ENCODE measurements around the gene RHEBL1. TPM values are rescaled to one million over a fixed set of nuclear protein-coding genes. Genes with fewer than 3 reads are reported as not detected.

The RHEBL1 gene
- total RNA-seq, 1 experiment from 2014 or later, result 1.3 TPM

- Histone ChIP-seq H3K4me1 (ENCODE audit: insufficient read depth, low read length, poor library complexity, severe bottlenecking) (peaks cover 8% of the 10 kb centered on the region), H3K27ac (ENCODE audit: low read depth, low read length, poor library complexity, severe bottlenecking) (peak overlapping the region; percentile 81), H3K9me3 (ENCODE audit: low read depth, low read length, poor library complexity, severe bottlenecking) (no peaks in the 10 kb centered on the region), H3K27me3 (replicated peaks; ENCODE audit: insufficient read depth, low read depth, low read length, poor library complexity) (no peaks in the 10 kb centered on the region), H3K4me3 (ENCODE audit: low read depth, low read length, poor library complexity, severe bottlenecking) (peak overlapping the region; percentile 95), H3K36me3 (ENCODE audit: insufficient read depth, low read length, poor library complexity, severe bottlenecking) (no peaks in the 10 kb centered on the region)
- POLR2A ChIA-PET (ENCODE audit: low non-redundant PET), result interaction anchor here (0.5 to 0.7 kb wide), 3 partner anchors 20 to 651 kb away, joined by 3 to 8 read pairs (median 4); no protein-coding TSS in a partner anchor
- TSS peak; percentile 42 for BruUV-seq (replicated peaks)
- intact Hi-C loops (cut with micrococcal nuclease; ENCODE audit: unreplicated experiment), result loop anchor here (5.0 kb wide), 1 partner anchor 98 kb away; no protein-coding TSS in a partner anchor
- DNase-seq (ENCODE audit: low spot score), result no peak
- TF ChIP-seq EZH2 (IDR thresholded peaks at IDR 0.05; ENCODE audit: borderline replicate concordance, low read depth, low read length, poor library complexity, severe bottlenecking), result no peak
- TF ChIP-seq CTCF (conservative IDR thresholded peaks at IDR 0.05; ENCODE audit: low read depth, low read length), result no peak
- CTCF ChIA-PET, result interaction anchor here (1.0 to 3.2 kb wide), 2 partner anchors 11 kb away, joined by 3 to 19 read pairs; no protein-coding TSS in a partner anchor
Measured at GRCh38 chr12:49109641-49110463, 40.1 kb upstream of the RHEBL1 start.

DNA sequence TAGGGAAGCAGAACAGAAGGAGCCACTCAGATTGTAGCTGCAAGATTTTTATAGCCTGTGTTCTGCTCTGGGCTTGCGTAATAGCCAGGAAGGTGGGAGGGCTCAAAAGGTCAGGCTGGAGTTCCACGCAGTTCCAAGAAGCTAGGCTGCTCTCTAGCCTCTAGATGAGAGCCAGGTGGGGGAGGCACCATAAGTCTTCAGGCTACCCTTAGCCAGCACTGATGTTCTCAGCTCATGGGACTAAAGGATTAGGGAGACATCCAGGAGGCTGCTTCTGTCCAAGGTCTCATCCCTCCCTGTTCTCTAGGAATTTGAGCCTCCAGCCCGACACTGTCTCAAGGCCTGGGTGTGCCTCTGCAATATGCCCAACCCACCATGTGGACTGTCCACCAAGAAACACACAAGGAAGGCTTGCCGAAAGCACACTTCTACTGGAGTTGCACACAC lies 39.2 kb upstream of the RHEBL1 start:
- H3K27me3 ChIP-seq (replicated peaks; ENCODE audit: insufficient read depth, low read depth, low read length, poor library complexity), result no peaks in the 10 kb centered on the region
- ChIA-PET POLR2A (ENCODE audit: low non-redundant PET) (interaction anchor here (0.5 kb wide), 1 partner anchor 652 kb away, joined by 8 read pairs; no protein-coding TSS in a partner anchor), CTCF (interaction anchor here (1.0 to 3.2 kb wide), 2 partner anchors 11 to 12 kb away, joined by 3 to 19 read pairs; no protein-coding TSS in a partner anchor)
- H3K4me3 ChIP-seq (ENCODE audit: low read depth, low read length, poor library complexity, severe bottlenecking), result peak overlapping the region; percentile 95
- intact Hi-C loops (cut with micrococcal nuclease; ENCODE audit: unreplicated experiment), result no loop called here
- no TSS peak for BruUV-seq (replicated peaks)
- H3K36me3 ChIP-seq (ENCODE audit: insufficient read depth, low read length, poor library complexity, severe bottlenecking), result peaks cover 7% of the 10 kb centered on the region
- peak overlapping the region; percentile 27 for H3K27ac ChIP-seq (ENCODE audit: low read depth, low read length, poor library complexity, severe bottlenecking)
- no peak for TF ChIP-seq EZH2 (IDR thresholded peaks at IDR 0.05; ENCODE audit: borderline replicate concordance, low read depth, low read length, poor library complexity, severe bottlenecking)
- no peak for TF ChIP-seq CTCF (conservative IDR thresholded peaks at IDR 0.05; ENCODE audit: low read depth, low read length)
- H3K9me3 ChIP-seq (ENCODE audit: low read depth, low read length, poor library complexity, severe bottlenecking), result no peaks in the 10 kb centered on the region
- peaks cover 8% of the 10 kb centered on the region for H3K4me1 ChIP-seq (ENCODE audit: insufficient read depth, low read length, poor library complexity, severe bottlenecking)
- no peak for DNase-seq (ENCODE audit: low spot score)

DNA sequence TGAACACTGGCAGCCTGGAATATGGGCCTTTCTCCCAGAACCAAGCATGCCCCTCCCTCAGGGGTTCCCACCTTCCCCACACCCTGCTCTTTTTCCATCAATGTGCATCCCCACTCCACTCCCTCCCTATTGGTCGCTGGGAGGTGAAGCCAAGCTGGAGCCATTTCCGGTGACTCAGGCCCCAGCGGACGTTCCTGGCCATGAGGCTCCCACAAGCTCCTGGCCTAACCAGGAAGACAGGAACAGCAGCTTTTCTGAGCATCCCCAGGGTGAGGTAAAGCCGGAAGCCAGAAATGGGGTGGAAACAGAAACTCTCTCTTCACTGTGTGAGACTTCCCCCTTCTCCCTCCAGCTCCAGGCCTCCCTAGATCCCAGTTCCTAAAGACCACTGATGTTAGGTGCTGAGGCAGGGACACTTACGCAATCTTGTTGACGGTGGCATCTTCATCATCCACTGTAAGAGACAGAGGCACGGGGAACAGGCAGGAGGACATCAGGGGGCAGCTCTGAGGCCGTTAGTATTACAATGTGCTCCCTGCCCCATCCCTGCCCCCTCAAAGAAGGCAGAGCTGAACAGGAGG lies 35.8 kb upstream of the RHEBL1 start:
- DNase-seq (ENCODE audit: low spot score), result no peak
- Histone ChIP-seq H3K27me3 (replicated peaks; ENCODE audit: insufficient read depth, low read depth, low read length, poor library complexity) (no peaks in the 10 kb centered on the region), H3K9me3 (ENCODE audit: low read depth, low read length, poor library complexity, severe bottlenecking) (no peaks in the 10 kb centered on the region), H3K36me3 (ENCODE audit: insufficient read depth, low read length, poor library complexity, severe bottlenecking) (peaks cover 33% of the 10 kb centered on the region), H3K27ac (ENCODE audit: low read depth, low read length, poor library complexity, severe bottlenecking) (no peak overlapping the region), H3K4me3 (ENCODE audit: low read depth, low read length, poor library complexity, severe bottlenecking) (no peak overlapping the region), H3K4me1 (ENCODE audit: insufficient read depth, low read length, poor library complexity, severe bottlenecking) (peaks cover 8% of the 10 kb centered on the region)
- ChIA-PET CTCF (no interaction called here), POLR2A (ENCODE audit: low non-redundant PET) (no interaction called here)
- TF ChIP-seq CTCF (conservative IDR thresholded peaks at IDR 0.05; ENCODE audit: low read depth, low read length), result no peak
- TF ChIP-seq EZH2 (IDR thresholded peaks at IDR 0.05; ENCODE audit: borderline replicate concordance, low read depth, low read length, poor library complexity, severe bottlenecking), result no peak
- BruUV-seq (replicated peaks), result no TSS peak
- intact Hi-C loops (cut with micrococcal nuclease; ENCODE audit: unreplicated experiment), result no loop called here

Measured in A673 (cell line).